ENCODE measurements around the gene HRAS. TPM values are rescaled to one million over a fixed set of nuclear protein-coding genes. Genes with fewer than 3 reads are reported as not detected.

Gene HRAS
- polyA plus RNA-seq, 3 donors = 10.1 to 32.9 (median 10.3) TPM

GRCh38 chr11:504994-505344 is 30.4 kb downstream of the HRAS start:
- no peaks in the 10 kb centered on the region for H3K27me3 ChIP-seq (ENCODE audit: control insufficient read depth in 2 of 2, insufficient read depth in 2 of 2, low read length in 2 of 2)
- Mint-ChIP-seq H3K36me3 (peaks cover 25 to 36% of the 10 kb centered on the region in 2 donors), H3K4me1 (peaks cover 51% of the 10 kb centered on the region), H3K4me3 (peak overlapping the region; percentile 92 to 93), H3K27ac (peak overlapping the region; percentile 99 to 100 (median 100)), H3K27me3 (ENCODE audit: low read depth in 3 of 3) (no peaks in the 10 kb centered on the region), H3K9me3 (no peaks in the 10 kb centered on the region)
- H3K36me3 ChIP-seq (replicated peaks in 1 of 2; ENCODE audit: control insufficient read depth in 1 of 2, insufficient read depth in 2 of 2, low read length in 2 of 2) = peaks cover 16 to 33% of the 10 kb centered on the region in 2 donors
- no peak for DNase-seq
- peaks cover 33% of the 10 kb centered on the region for H4K20me1 ChIP-seq (ENCODE audit: insufficient read depth, low read length)
- H3K79me2 ChIP-seq (ENCODE audit: insufficient read depth, low read length) = peaks cover 74% of the 10 kb centered on the region
- peaks cover 60 to 65% of the 10 kb centered on the region in 2 donors for H3K4me1 ChIP-seq (ENCODE audit: control insufficient read depth in 1 of 2, insufficient read depth in 2 of 2, low read length in 2 of 2)
- peak overlapping the region; percentile 100 for H3K9ac ChIP-seq (ENCODE audit: insufficient read depth, low read length, poor library complexity, severe bottlenecking)
- no peak for TF ChIP-seq CTCF (IDR thresholded peaks at IDR 0.05)
- intact Hi-C loops (cut with micrococcal nuclease) = loop anchor here in 1 of 2 donors (2.0 to 10.0 kb wide), 5 partner anchors 72 to 300 kb away; partner anchors contain the start of genes BET1L, PHRF1, PSMD13 and RIC8A
- WGBS (ENCODE audit: insufficient coverage) = 50% methylated on average over 2 of the region's 7 CpGs
- H3K4me3 ChIP-seq (replicated peaks in 1 of 3; ENCODE audit: low read depth in 2 of 3, low read length in 3 of 3) = peak overlapping the region; percentile 54 to 81 (median 61)
- no peak overlapping the region for H2AFZ ChIP-seq (ENCODE audit: insufficient read depth, low read depth, low read length, poor library complexity, severe bottlenecking)
- peak overlapping the region; percentile 90 for H3K4me2 ChIP-seq (replicated peaks; ENCODE audit: extremely low read depth, low read length, poor library complexity, severe bottlenecking)
- peak overlapping the region; percentile 99 to 100 for H3K27ac ChIP-seq (ENCODE audit: low read depth in 1 of 2, low read length in 2 of 2)
- H3K9me3 ChIP-seq (replicated peaks in 1 of 2; ENCODE audit: control insufficient read depth in 1 of 2, insufficient read depth in 1 of 2, low read length in 2 of 2) = no peaks in the 10 kb centered on the region

DNA sequence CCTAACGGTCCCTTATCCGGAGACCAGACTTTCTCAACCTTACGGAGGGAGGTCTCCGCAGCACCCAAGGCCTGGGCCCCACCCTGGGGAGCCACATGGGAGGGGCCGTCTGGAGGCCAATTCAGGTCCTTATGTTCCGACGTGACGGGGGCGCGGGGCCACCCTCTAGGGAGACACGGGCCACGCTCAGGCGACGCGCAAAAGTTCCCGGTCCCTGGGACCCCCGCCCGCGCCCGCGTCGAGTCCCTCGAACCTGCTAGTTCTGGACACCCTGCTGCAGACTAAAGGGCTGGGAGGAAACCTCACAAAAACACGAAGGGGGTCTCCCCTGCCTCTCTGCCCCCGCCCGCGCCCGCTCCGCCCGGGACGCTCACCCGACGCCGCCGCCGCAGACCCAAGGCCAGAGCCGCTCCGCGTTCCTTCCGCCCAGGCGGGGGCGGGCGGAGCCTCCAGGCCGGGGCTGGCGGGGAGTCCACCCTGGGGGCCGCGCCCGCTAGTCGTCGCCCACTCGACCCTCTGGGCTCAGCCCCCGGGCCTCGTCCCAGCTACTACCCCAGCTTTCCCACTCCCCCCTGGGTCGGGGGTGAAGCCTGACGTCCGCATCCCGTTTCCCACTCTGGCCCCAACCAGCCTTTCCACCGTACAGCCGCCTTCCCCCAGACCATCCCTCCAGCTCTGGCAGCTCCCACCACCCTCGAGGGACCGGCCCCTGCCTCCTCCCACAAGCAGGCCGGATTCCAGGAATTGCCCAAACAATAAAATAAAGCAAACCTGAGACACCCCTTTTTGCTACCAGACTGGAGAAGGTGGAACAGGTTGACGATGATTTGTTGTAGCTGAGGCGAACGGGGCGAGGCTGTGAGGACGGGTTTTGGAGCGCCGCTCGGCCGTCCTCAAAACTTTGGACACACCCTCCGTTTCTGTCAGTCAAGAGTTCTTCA is 31.1 kb downstream of the HRAS start:
- peak; percentile 32 to 48 (median 43) for DNase-seq
- Histone ChIP-seq H3K79me2 (ENCODE audit: insufficient read depth, low read length) (peaks cover 81% of the 10 kb centered on the region), H3K36me3 (replicated peaks in 1 of 2; ENCODE audit: control insufficient read depth in 1 of 2, insufficient read depth in 2 of 2, low read length in 2 of 2) (peaks cover 22 to 35% of the 10 kb centered on the region in 2 donors), H3K27ac (ENCODE audit: low read depth in 1 of 2, low read length in 2 of 2) (peak overlapping the region; percentile 99 to 100), H3K9me3 (replicated peaks in 1 of 2; ENCODE audit: control insufficient read depth in 1 of 2, insufficient read depth in 1 of 2, low read length in 2 of 2) (no peaks in the 10 kb centered on the region), H3K4me3 (replicated peaks in 1 of 3; ENCODE audit: low read depth in 2 of 3, low read length in 3 of 3) (peak overlapping the region; percentile 54 to 81 (median 61)), H3K27me3 (ENCODE audit: control insufficient read depth in 2 of 2, insufficient read depth in 2 of 2, low read length in 2 of 2) (no peaks in the 10 kb centered on the region), H2AFZ (ENCODE audit: insufficient read depth, low read depth, low read length, poor library complexity, severe bottlenecking) (peak overlapping the region; percentile 48), H4K20me1 (ENCODE audit: insufficient read depth, low read length) (peaks cover 40% of the 10 kb centered on the region), H3K9ac (ENCODE audit: insufficient read depth, low read length, poor library complexity, severe bottlenecking) (peak overlapping the region; percentile 100), H3K4me1 (ENCODE audit: control insufficient read depth in 1 of 2, insufficient read depth in 2 of 2, low read length in 2 of 2) (peaks cover 60 to 65% of the 10 kb centered on the region in 2 donors), H3K4me2 (replicated peaks; ENCODE audit: extremely low read depth, low read length, poor library complexity, severe bottlenecking) (peak overlapping the region; percentile 90)
- WGBS (ENCODE audit: insufficient coverage) = 2% methylated on average over 55 of the region's 72 CpGs
- H3K4me3 Mint-ChIP-seq = peak overlapping the region; percentile 92 to 93
- no peaks in the 10 kb centered on the region for H3K9me3 Mint-ChIP-seq
- H3K27ac Mint-ChIP-seq = peak overlapping the region; percentile 99 to 100 (median 100)
- no peak for TF ChIP-seq CTCF (IDR thresholded peaks at IDR 0.05)
- peaks cover 51% of the 10 kb centered on the region for H3K4me1 Mint-ChIP-seq
- intact Hi-C loops (cut with micrococcal nuclease) = loop anchor here in 1 of 2 donors (2.0 to 10.0 kb wide), 2 partner anchors 236 to 300 kb away; partner anchors contain the start of genes BET1L and RIC8A
- H3K27me3 Mint-ChIP-seq (ENCODE audit: low read depth in 3 of 3) = no peaks in the 10 kb centered on the region
- H3K36me3 Mint-ChIP-seq = peaks cover 24 to 37% of the 10 kb centered on the region in 2 donors

All from CD14-positive monocyte (primary cell).